ENCODE measurements around the gene HCN4.

GRCh38 chr15:73319460-73320245 is 49.1 kb downstream of the HCN4 start:
- TF ChIP-seq, protein P1, sequence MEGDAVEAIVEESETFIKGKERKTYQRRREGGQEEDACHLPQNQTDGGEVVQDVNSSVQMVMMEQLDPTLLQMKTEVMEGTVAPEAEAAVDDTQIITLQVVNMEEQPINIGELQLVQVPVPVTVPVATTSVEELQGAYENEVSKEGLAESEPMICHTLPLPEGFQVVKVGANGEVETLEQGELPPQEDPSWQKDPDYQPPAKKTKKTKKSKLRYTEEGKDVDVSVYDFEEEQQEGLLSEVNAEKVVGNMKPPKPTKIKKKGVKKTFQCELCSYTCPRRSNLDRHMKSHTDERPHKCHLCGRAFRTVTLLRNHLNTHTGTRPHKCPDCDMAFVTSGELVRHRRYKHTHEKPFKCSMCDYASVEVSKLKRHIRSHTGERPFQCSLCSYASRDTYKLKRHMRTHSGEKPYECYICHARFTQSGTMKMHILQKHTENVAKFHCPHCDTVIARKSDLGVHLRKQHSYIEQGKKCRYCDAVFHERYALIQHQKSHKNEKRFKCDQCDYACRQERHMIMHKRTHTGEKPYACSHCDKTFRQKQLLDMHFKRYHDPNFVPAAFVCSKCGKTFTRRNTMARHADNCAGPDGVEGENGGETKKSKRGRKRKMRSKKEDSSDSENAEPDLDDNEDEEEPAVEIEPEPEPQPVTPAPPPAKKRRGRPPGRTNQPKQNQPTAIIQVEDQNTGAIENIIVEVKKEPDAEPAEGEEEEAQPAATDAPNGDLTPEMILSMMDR (IDR thresholded peaks at IDR 0.05) = no peak
- no peak for TF ChIP-seq POLR2AphosphoS5 (IDR thresholded peaks at IDR 0.05)
